H1 (cell line): ENCODE measurements around the gene ADD2.

Experiments
- BCL11A ChIP-seq, 2 experiments: IDR thresholded peaks; one replicate each; pipeline ENCODE4 v1.6.1; 2011; ENCODE audit warnings: low read depth in 2 of 2, low read length in 2 of 2, mild to moderate bottlenecking in 2 of 2
- JUND ChIP-seq: IDR thresholded peaks from 2 replicates; pipeline ENCODE4 v1.6.1; 2011; ENCODE audit warnings: mild to moderate bottlenecking, improper control_type of control experiment, low read length
- KDM1A ChIP-seq: fragments of 200-600, 300-600 bp; sonication (generic); IDR thresholded peaks from 2 replicates; pipeline ENCODE4 v1.7.1; 2016; ENCODE audit warnings: mild to moderate bottlenecking, low read length, borderline replicate concordance
- POLR2A ChIP-seq, 2 experiments: IDR thresholded peaks; 1 replicate in 1 of 2; 2 replicates in 1 of 2; pipeline ENCODE4 v1.6.1; 2011; ENCODE audit warnings: low read depth in 2 of 2, low read length in 2 of 2, mild to moderate bottlenecking in 2 of 2; ENCODE audit errors: control extremely low read depth in 1 of 2
- SP1 ChIP-seq: IDR thresholded peaks from 2 replicates; pipeline ENCODE4 v1.6.1; 2011; ENCODE audit warnings: low read depth, low read length
- TBP ChIP-seq: IDR thresholded peaks from 2 replicates; pipeline ENCODE4 v1.6.1; 2011; ENCODE audit warnings: low read depth, low read length, improper control_type of control experiment
- TF ChIP-seq, protein P1 (sequence below), 3 experiments: IDR thresholded peaks; 1 replicate in 2 of 3; 2 replicates in 1 of 3; pipeline versions ENCODE4 v1.5.1 to v1.6.1; 2011; ENCODE audit warnings: low read length in 3 of 3, mild to moderate bottlenecking in 3 of 3, inconsistent platforms in 2 of 3, low read depth in 1 of 3, moderate library complexity in 1 of 3; ENCODE audit not compliant: insufficient read depth in 1 of 3; ENCODE audit errors: control extremely low read depth in 1 of 3
- TF ChIP-seq, protein P2 (sequence below): IDR thresholded peaks from 2 replicates; pipeline ENCODE4 v1.6.1; 2012; ENCODE audit warnings: low read length, inconsistent platforms

DNA sequence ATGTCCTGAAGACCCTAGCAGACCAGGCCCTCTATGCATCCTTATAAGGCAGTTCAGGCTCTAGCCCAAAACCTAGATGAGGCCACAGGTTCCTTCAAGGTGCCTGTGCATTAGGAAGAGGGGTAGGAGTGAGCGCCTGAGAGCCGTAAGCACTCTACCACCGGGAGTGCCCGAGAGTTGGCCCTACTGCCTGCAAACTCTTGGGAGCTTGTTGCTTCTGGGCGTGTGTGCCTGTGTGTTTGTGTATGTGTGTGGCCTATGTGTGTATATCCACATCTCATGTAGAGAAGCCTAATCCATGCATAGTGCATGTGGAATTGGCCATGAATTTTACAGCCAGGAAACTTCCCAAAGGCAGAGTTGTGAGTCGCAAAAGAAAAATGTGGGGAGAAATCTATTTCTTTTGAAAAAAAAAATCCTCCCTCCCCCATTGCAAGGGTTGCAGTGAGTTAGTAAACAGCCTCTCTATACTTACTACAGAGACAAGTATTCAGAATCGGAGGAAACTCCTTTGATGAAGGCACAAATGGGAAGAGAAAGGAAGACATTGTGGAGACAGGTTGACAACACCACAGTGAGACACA lies 96.8 kb downstream of the ADD2 start:
- TF ChIP-seq, protein P1, sequence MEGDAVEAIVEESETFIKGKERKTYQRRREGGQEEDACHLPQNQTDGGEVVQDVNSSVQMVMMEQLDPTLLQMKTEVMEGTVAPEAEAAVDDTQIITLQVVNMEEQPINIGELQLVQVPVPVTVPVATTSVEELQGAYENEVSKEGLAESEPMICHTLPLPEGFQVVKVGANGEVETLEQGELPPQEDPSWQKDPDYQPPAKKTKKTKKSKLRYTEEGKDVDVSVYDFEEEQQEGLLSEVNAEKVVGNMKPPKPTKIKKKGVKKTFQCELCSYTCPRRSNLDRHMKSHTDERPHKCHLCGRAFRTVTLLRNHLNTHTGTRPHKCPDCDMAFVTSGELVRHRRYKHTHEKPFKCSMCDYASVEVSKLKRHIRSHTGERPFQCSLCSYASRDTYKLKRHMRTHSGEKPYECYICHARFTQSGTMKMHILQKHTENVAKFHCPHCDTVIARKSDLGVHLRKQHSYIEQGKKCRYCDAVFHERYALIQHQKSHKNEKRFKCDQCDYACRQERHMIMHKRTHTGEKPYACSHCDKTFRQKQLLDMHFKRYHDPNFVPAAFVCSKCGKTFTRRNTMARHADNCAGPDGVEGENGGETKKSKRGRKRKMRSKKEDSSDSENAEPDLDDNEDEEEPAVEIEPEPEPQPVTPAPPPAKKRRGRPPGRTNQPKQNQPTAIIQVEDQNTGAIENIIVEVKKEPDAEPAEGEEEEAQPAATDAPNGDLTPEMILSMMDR (IDR thresholded peaks at IDR 0.05; ENCODE audit: control extremely low read depth in 1 of 3, insufficient read depth in 1 of 3, low read depth in 1 of 3, low read length in 3 of 3) = no peak
- TF ChIP-seq, protein P2, sequence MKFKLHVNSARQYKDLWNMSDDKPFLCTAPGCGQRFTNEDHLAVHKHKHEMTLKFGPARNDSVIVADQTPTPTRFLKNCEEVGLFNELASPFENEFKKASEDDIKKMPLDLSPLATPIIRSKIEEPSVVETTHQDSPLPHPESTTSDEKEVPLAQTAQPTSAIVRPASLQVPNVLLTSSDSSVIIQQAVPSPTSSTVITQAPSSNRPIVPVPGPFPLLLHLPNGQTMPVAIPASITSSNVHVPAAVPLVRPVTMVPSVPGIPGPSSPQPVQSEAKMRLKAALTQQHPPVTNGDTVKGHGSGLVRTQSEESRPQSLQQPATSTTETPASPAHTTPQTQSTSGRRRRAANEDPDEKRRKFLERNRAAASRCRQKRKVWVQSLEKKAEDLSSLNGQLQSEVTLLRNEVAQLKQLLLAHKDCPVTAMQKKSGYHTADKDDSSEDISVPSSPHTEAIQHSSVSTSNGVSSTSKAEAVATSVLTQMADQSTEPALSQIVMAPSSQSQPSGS = no peak
- TF ChIP-seq SP1 = no peak
- no peak for TF ChIP-seq POLR2A (IDR thresholded peaks at IDR 0.05; ENCODE audit: control extremely low read depth in 1 of 2, low read depth in 2 of 2, low read length in 2 of 2)
- TF ChIP-seq KDM1A = no peak
- TF ChIP-seq TBP = no peak
- TF ChIP-seq JUND = no peak
- TF ChIP-seq BCL11A (IDR thresholded peaks at IDR 0.05; ENCODE audit: low read depth in 2 of 2, low read length in 2 of 2) = no peak
